NCI-H345 treated with DMSO at 0.1 percent for 48 hours (cell line): ENCODE measurements around the gene SLC45A3.

Experiments used
- DNase-seq: peaks from one replicate; lab custom pipeline; 2025; ENCODE audit not compliant: unreplicated experiment; lab: John Stamatoyannopoulos, UW

SLC45A3 gene

DNA sequence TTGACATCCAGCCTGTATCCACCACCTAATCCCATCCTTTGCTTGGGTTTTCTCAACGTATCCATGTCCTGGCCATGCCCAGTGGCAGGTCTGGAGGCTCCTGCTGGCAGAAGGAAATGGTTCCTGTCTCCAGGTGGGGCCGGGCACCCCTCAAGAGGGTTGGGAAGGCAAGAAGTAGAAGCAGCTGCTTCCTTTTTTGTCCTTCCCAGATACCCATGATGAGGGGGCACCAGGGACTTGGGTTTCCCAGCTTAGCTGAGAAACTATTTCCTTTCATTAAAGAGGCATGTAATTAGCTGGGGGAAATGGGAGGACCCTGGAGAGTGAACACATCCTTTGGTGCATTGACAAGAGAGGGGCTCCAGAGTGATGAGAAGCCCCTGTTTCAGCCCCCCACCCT, 21.1 kb upstream of the SLC45A3 start:
- no peak for DNase-seq

GRCh38 chr1:205700865-205701401, 20.6 kb upstream of the SLC45A3 start:
- no peak for DNase-seq

- no peak for DNase-seq
Observed at GRCh38 chr1:205699416-205699815, 19.1 kb upstream of the SLC45A3 start.

- no peak for DNase-seq
Observed at GRCh38 chr1:205698921-205699320, 18.6 kb upstream of the SLC45A3 start.

GRCh38 chr1:205693421-205693991, 13.2 kb upstream of the SLC45A3 start:
- no peak for DNase-seq

GRCh38 chr1:205692423-205692822, 12.1 kb upstream of the SLC45A3 start:
- DNase-seq, result no peak

GRCh38 chr1:205690122-205690756, 9.9 kb upstream of the SLC45A3 start:
- no peak for DNase-seq

GRCh38 chr1:205689479-205689878, 9.2 kb upstream of the SLC45A3 start:
- DNase-seq, result no peak

GRCh38 chr1:205688171-205689080, 8.1 kb upstream of the SLC45A3 start:
- DNase-seq, result no peak

DNA sequence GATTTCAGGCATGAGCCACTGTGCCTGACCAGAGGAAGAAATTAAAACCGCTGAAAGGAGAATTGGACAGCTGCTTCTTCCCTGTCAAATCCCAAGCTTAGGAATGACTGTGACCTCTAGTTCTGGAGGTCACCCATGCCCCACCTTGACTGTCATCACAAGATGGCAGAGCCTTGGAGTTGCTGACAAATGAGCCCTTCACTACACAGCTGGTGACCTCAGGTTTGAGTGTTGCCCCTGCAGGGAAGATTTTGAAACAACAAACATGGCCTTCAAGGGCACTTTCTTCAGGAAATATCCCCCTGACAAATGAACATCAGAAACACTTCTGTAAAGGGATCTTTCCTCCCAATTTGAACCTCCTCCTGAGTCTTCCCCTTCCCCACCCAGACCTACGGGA, 6.9 kb upstream of the SLC45A3 start:
- DNase-seq, result no peak

DNA sequence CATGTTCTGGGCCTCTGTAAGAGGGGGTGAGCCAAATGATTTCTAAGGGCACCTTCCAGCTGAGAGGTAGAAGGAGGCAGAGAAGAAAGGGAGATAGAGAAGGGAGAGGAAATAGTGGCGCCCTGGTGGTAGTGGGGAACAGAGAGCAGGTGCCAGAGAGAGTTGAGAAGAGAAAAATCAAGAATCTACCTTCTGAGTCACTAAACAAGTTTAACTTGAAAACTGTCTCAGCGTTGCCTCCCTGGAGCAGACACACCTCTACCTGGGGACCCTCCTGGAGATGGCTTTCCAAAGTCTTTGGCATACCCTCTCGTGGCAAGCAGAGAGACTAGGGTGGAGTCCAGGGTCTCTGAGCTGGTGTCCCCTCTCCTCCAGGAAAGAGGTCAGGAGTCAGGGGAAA, 1.1 kb upstream of the SLC45A3 start:
- no peak for DNase-seq

DNA sequence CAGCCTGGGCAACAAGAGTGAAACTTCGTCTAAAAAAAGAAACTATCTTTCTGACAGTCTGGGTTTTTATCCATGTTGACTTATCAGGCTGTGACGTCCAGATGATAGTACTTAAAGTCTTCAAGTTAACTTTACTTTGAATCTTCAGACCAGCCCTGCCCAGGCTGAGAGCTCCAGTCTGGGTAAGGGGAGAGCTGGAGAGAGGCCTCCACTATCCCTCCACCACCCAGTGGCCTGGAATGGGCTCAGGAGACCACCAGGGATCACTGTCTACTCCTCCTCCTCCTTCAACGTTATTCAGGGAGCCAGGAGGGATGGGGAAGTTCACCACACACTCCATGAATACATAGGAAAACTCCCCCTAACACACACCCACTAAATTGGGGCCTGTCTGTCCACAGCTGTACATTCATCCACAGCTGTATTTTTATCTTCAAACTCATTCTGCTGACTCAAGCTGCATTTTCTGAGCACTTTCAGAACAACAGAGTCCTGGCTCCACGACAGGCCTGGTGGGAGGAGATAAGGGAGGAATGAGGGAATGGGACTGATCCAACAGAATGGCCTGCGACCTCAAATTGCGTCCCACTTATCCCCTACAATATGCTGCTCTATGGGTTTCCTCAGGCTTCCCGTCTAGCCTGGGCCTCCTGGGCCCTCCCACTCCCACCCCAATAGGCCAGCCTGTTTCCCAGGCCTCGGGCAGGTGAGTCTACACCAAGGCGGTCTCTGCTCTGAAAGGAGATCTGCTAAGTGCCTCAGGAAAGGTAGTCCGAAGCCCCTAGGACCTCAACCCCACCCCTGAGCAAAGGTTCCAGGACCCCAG, 1.8 kb downstream of the SLC45A3 start:
- DNase-seq, result no peak

GRCh38 chr1:205677167-205677566, 3.1 kb downstream of the SLC45A3 start:
- DNase-seq, result no peak

DNA sequence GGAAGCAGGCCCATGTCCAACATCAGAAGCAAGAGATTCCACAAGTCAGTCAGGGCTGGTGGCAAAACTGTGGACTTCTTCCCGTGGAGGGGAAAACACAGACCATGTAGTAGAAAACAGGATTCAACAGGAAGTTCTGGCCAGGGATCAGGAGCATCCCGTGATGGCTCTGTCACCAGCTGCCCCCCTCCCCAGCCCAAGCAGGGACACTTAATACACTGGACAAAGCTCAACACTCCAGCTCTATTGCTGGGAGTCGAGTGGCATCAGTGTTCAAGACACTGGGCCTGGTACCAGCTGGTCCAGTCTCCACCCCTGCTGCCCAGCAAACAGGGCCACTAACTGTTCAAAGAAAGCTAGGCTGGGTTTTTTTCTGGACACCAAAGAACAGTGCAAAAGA, 3.7 kb downstream of the SLC45A3 start:
- DNase-seq, result no peak

DNA sequence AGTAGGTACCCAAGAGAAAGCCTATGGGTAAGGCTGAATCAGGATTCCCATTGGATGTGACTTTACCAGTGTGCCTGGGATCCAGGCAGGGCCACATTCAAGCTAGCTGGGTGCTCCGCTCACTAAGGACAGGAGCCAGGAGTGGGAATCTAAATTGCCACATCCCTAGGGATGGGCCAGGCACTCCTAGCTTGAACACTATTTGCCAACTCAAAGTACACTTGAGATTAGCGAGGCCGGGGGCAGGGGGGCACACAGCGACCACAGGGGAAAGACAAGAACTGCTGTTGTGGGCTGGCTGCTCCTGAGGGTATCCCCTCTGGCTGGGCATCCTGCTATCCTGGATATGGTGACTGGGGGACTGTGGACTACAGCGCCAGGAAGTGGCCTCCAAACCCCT, 4.3 kb downstream of the SLC45A3 start:
- DNase-seq, result no peak

- no peak for DNase-seq
Observed at GRCh38 chr1:205675247-205675646, 5.1 kb downstream of the SLC45A3 start.

- no peak for DNase-seq
Observed at GRCh38 chr1:205672970-205673369, 7.3 kb downstream of the SLC45A3 start.

- no peak for DNase-seq
Observed at GRCh38 chr1:205672395-205672889, 7.9 kb downstream of the SLC45A3 start.

- DNase-seq, result no peak
Observed at GRCh38 chr1:205670611-205671430, 9.5 kb downstream of the SLC45A3 start.

DNA sequence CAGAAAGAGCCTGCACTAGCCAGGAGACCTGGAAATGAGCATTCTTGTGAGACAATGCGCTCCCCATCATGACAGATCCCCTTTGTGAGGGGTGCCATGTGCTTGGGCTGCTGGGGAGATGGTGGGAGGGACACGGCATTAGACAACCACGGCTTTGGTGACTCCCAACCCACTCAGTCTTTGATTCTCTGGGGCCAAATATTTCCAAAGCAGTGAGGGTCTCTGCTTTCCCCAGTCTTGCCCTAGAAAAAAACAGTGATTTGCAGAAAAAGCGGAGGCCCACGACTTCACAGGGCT, 10.2 kb downstream of the SLC45A3 start:
- DNase-seq, result no peak
